ENCODE measurements around the gene PRELP. TPM values are rescaled to one million over a fixed set of nuclear protein-coding genes. Genes with fewer than 3 reads are reported as not detected.

Gene PRELP
- total RNA-seq, 1 donor from 2014 or later = 200 TPM

GRCh38 chr1:203470240-203470639, 5.4 kb upstream of the PRELP start:
- ATAC-seq (no peak), DNase-seq (ENCODE audit: low spot score) (no peak)
- intact Hi-C loops (cut with DNase I) = no loop called here

GRCh38 chr1:203471841-203472240, 3.8 kb upstream of the PRELP start:
- no peak for DNase-seq (ENCODE audit: low spot score)
- intact Hi-C loops (cut with DNase I) = no loop called here
- ATAC-seq = no peak

GRCh38 chr1:203473281-203473680, 2.3 kb upstream of the PRELP start:
- intact Hi-C loops (cut with DNase I) = no loop called here
- DNase-seq (ENCODE audit: low spot score) (no peak), ATAC-seq (no peak)

- intact Hi-C loops (cut with DNase I) = no loop called here
- no peak for ATAC-seq
- no peak for DNase-seq (ENCODE audit: low spot score)
These were observed 1.8 kb upstream of the PRELP start for GRCh38 chr1:203473781-203474305.

- ATAC-seq = peak; percentile 14
- DNase-seq (ENCODE audit: low spot score) = no peak
- intact Hi-C loops (cut with DNase I) = no loop called here
These were observed 709 bp downstream of the PRELP start for GRCh38 chr1:203476216-203476814.

GRCh38 chr1:203477748-203478147, 2.1 kb downstream of the PRELP start:
- DNase-seq (ENCODE audit: low spot score) (no peak), ATAC-seq (no peak)
- intact Hi-C loops (cut with DNase I) = no loop called here

GRCh38 chr1:203478231-203478630, 2.6 kb downstream of the PRELP start:
- DNase-seq (ENCODE audit: low spot score) (no peak), ATAC-seq (no peak)
- intact Hi-C loops (cut with DNase I) = no loop called here

GRCh38 chr1:203478986-203479385, 3.4 kb downstream of the PRELP start:
- intact Hi-C loops (cut with DNase I) = no loop called here

GRCh38 chr1:203479646-203480045, 4.0 kb downstream of the PRELP start:
- ATAC-seq = no peak
- intact Hi-C loops (cut with DNase I) = loop anchor here (5.0 to 10.0 kb wide), 2 partner anchors 137 to 205 kb away; no protein-coding TSS in a partner anchor
- DNase-seq (ENCODE audit: low spot score) = no peak

More at GRCh38 chr1:203478986-203479385, 3.4 kb downstream of the PRELP start:
- ATAC-seq (peak; percentile 6), DNase-seq (ENCODE audit: low spot score) (no peak)

GRCh38 chr1:203480084-203480483, 4.5 kb downstream of the PRELP start:
- intact Hi-C loops (cut with DNase I) = loop anchor here (5.0 to 10.0 kb wide), 2 partner anchors 138 to 205 kb away; no protein-coding TSS in a partner anchor
- peak; percentile 57 for ATAC-seq
- no peak for DNase-seq (ENCODE audit: low spot score)

GRCh38 chr1:203480525-203481084, 5.0 kb downstream of the PRELP start:
- peak; percentile 57 for ATAC-seq
- peak; percentile 87 for DNase-seq (ENCODE audit: low spot score)
- intact Hi-C loops (cut with DNase I) = loop anchor here (5.0 to 10.0 kb wide), 2 partner anchors 138 to 206 kb away; no protein-coding TSS in a partner anchor

GRCh38 chr1:203481196-203481595, 5.6 kb downstream of the PRELP start:
- intact Hi-C loops (cut with DNase I) = loop anchor here (5.0 to 10.0 kb wide), 2 partner anchors 139 to 206 kb away; no protein-coding TSS in a partner anchor
- DNase-seq (ENCODE audit: low spot score) (no peak), ATAC-seq (no peak)

- intact Hi-C loops (cut with DNase I) = loop anchor here (10.0 kb wide), 1 partner anchor 212 kb away; no protein-coding TSS in a partner anchor
- no peak for ATAC-seq
- DNase-seq (ENCODE audit: low spot score) = peak; percentile 68
These were observed 11.2 kb downstream of the PRELP start for GRCh38 chr1:203486618-203487370.

- intact Hi-C loops (cut with DNase I) = loop anchor here (10.0 kb wide), 1 partner anchor 214 kb away; no protein-coding TSS in a partner anchor
- DNase-seq (ENCODE audit: low spot score) (peak; percentile 76), ATAC-seq (no peak)
These were observed 12.9 kb downstream of the PRELP start for GRCh38 chr1:203488539-203488938.

- ATAC-seq (no peak), DNase-seq (ENCODE audit: low spot score) (no peak)
- intact Hi-C loops (cut with DNase I) = no loop called here
These were observed 15.0 kb downstream of the PRELP start for GRCh38 chr1:203490607-203491006.

- intact Hi-C loops (cut with DNase I) = no loop called here
- DNase-seq (ENCODE audit: low spot score) (no peak), ATAC-seq (no peak)
These were observed 16.1 kb downstream of the PRELP start for GRCh38 chr1:203491664-203492063.

- intact Hi-C loops (cut with DNase I) = no loop called here
- no peak for ATAC-seq
- DNase-seq (ENCODE audit: low spot score) = no peak
These were observed 16.6 kb downstream of the PRELP start for GRCh38 chr1:203492082-203492747.

- DNase-seq (ENCODE audit: low spot score) (no peak), ATAC-seq (no peak)
- intact Hi-C loops (cut with DNase I) = no loop called here
These were observed 17.1 kb downstream of the PRELP start for GRCh38 chr1:203492748-203493130.

- no peak for ATAC-seq
- no peak for DNase-seq (ENCODE audit: low spot score)
- intact Hi-C loops (cut with DNase I) = no loop called here
These were observed 18.3 kb downstream of the PRELP start, which contains the start of gene OPTC for GRCh38 chr1:203493901-203494300. Gene OPTC, plus strand, starts transcription at chr1:203494153. Its CDS starts 1,853 bp downstream, at chr1:203496006.

Measured in sciatic nerve (tissue), 2 donors.